NCI-H2196 treated with DMSO at 0.1 percent for 48 hours (cell line): ENCODE measurements around the gene CHRNA5.

Source experiments
- DNase-seq: peaks from one replicate; lab custom pipeline; 2025; ENCODE audit not compliant: unreplicated experiment; lab: John Stamatoyannopoulos, UW

CHRNA5 gene

GRCh38 chr15:78637776-78638435, 72.6 kb downstream of the CHRNA5 start:
- no peak for DNase-seq

- DNase-seq = peak; percentile 0
Observed at GRCh38 chr15:78638658-78639314, 73.5 kb downstream of the CHRNA5 start.

GRCh38 chr15:78640527-78641101, 75.3 kb downstream of the CHRNA5 start:
- DNase-seq = no peak

DNA sequence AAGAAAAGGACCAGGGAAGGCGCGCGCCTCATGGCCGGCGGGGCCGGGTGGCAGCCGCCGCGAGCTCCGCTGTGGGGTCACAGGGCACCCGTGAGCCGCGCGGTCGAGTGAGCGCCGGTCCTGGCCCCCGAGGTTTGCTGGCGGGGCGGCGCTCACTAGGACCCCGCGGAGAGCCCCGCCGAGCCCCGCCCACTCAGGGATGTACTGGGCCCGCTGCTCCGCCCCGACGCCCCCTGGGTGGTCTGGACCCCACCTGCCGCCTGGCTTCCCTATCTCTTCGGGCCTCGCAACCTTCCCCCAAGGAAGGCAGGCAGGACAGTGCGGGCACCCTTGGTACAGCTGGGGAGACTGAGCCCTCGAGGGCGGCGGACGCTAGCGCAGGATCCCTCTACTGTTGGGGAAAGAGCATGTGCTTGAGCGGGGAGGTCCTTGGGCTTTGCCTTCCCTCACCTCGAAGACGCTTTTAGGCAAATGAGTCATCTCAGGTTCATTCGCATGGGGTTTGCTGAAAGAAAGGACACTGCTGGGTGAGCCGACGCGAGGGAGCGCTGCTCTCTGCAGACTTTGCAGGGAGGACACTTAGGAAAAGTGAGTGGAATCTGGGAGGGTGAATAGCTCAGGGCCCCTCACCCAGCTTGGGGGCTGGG, 75.9 kb downstream of the CHRNA5 start, which contains the start of gene CHRNB4:
TSS of gene CHRNB4 (minus strand) at position 109 of the 647 bp plus-strand sequence. CDS start at position 32, 77 bp downstream.
- no peak for DNase-seq

DNA sequence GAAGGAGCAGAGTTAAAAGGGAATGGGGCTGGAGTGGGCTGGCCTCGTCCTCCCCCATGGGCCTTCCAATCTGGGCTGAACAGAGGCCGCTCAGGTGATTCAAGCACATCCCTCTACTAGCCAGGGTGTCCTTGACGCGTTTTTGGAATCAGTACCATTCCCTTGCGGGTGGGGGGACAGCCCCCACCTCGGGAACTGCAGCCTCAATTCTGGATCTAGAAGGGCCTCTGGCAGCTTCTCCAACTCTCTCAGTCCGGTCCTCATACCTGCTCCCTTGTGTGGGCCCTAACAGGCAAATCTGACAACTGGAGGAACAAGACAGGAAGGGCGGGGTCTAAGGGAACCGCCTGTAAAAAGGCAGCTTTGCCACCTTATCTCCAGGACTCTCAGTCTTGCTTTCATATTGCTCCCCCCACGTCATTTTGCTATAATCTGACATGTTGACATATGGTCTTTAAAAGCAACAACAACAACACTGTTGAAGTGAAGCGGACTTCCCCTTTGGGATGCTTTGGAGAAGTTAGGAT, 76.5 kb downstream of the CHRNA5 start:
- no peak for DNase-seq

DNA sequence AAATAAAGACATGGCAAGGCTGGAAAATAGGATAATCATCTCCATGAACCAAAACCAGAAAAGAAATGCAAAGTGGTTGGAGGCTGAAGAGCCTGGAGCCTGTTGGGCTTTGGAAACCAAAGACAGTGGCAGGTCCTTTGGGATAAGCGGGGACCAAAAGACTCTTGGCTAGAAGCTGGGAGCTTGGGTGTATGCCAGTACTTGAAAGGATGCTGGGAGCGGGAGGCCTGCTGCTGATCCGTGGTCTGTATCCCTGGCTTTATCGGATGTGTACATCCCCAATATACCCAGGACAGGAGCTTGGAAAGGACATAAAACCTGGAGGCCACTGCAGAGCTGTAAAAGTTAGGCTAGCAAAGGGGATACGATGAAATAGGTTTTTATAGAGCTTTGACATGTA, 77.0 kb downstream of the CHRNA5 start:
- no peak for DNase-seq
